IPS-18c (cell line): Measurements from ENCODE around the gene PLEKHG3.

Source experiments
- H3K4me3 ChIP-seq: 2 replicates; pipeline ENCODE4 v1.7.0; 2013; ENCODE audit warnings: low read depth, mild to moderate bottlenecking, low read length, moderate library complexity; ENCODE audit not compliant: insufficient read depth
- H3K9me3 ChIP-seq: one replicate; pipeline ENCODE4 v1.6.1; 2013; ENCODE audit warnings: mild to moderate bottlenecking, low read length, moderate library complexity; ENCODE audit not compliant: control insufficient read depth, insufficient read depth

The PLEKHG3 gene

DNA sequence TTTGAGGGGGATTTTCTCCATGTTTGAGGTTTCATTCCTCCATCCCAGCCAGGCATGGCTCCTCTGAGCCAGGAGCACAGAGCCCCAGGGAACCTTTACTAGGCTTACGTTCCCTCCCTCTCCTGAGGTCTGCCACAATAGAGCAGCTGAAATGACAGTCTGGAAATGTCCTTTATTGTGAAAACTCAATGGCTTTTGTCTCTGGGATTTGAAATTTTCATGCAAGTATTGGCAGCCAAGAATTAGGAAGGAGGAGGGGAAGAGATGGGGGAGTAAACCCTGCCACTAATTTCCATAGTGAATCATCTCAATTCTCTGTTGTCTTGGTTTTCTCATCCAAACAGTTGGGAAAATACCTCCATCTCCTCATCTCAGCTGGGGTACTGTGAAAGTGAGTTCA, 2.6 kb upstream of the PLEKHG3 start:
- H3K9me3 ChIP-seq = no peaks in the 10 kb centered on the region
- H3K4me3 ChIP-seq = no peak overlapping the region

DNA sequence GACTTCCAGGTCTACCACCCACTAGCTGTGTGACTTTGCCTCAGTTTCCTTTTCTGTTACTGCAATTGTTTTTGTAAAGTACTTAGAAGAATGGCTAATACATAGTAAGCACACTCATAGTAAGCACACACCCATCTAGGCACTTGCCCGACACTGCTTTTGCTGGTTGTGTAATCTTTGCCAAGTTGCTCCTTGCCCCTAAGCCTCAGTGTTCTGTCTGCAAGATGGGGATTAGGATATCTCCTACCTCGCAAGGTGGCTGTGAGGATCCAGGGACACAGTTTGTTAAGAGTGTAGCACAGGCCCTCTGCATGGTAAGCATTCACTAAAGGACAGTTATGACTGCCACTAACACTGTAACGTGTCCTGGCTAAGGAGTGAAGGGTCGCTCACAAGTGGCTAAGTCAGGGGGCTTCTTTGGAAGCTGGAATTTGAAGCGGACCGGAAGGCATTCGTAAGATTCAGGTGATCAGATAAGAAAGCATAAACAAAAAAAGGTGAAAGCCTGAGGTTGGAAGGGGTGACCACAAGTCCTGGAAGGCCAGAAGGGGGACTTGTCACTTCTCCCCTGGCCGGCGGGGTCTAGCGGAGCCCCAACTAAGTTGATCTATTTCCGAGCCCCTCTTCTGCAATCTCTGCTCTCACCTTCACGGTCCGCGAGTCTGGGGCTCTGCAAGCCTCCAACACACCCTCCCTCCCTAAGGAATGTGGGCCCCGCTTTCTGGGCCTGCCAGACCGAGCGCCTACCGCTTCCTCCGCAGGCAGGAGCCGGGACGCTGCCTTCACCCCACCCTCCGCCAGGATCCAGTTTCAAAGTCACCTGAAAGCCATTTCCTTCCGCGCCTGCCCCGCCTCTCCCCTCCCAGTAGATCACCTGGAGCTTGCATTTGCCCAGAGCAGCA, 1.5 kb upstream of the PLEKHG3 start:
- Histone ChIP-seq H3K9me3 (no peaks in the 10 kb centered on the region), H3K4me3 (peak overlapping the region; percentile 89)

DNA sequence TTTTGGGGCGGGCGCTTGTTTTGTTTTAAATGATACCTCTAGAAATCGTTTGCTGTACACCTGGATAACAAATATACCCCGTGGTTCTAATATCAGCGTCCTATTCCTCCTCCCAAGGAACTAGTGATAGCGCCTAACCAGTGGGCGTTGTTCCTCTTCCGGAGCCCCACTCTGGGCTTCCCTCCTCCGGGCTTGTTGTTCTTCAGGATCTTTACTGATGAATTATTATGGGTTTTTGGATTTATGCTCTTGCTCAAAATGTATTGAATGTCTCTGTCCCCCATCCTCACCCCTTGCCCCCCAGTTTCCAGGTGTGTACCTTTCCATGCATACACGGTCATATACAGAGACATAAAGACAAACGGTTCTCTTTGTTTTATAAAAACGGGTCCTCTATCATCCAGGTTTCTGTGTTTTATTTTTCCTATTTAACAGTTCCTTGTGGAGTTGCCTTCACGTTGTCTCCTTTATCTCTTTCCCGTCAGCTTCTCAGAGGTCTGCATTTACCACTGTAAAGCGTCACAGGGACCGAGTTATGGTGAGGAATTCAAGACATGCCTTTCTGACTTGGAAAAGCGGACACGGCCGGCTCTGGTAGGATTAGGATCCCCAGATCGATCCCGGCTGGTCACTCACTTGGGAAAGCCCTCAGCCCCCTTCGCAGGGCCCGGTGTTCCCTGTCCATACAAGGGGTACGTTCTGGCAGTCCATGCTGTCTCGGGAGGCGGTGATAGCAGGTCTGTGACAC, 655 bp upstream of the PLEKHG3 start:
- Histone ChIP-seq H3K9me3 (no peaks in the 10 kb centered on the region), H3K4me3 (peak overlapping the region; percentile 89)

DNA sequence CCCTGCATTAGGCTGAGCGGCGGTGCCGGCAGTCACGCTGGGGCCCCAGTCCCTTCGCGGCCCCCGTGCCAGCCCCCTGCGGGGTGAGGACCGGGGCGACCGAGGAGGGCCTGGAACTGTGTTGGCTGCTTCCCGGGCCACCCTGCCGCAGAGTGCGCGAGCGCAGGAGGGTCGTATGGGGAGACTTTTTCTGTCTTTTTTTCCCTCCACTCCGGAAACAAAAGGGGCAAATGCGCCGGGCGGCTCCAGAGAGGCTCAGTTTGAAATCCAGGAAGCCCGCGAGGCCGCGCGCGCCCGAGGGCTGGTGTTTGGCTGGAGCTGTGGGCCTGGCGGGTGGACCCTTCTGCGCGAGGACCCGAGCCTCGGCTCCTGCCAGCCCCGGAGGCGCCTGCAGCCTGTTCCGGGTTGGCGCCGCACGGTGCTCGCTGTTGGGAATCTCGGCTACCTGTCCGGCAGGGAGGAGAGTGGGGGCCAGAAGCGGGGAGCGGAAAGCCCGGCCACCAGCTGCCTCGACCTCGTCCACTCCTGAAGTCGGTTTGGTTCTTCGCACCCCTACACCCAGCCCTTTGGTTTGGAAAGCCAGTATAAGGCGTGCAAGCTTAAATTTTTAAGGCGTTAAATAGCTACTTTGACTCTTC, 638 bp downstream of the PLEKHG3 start:
- no peaks in the 10 kb centered on the region for H3K9me3 ChIP-seq

DNA sequence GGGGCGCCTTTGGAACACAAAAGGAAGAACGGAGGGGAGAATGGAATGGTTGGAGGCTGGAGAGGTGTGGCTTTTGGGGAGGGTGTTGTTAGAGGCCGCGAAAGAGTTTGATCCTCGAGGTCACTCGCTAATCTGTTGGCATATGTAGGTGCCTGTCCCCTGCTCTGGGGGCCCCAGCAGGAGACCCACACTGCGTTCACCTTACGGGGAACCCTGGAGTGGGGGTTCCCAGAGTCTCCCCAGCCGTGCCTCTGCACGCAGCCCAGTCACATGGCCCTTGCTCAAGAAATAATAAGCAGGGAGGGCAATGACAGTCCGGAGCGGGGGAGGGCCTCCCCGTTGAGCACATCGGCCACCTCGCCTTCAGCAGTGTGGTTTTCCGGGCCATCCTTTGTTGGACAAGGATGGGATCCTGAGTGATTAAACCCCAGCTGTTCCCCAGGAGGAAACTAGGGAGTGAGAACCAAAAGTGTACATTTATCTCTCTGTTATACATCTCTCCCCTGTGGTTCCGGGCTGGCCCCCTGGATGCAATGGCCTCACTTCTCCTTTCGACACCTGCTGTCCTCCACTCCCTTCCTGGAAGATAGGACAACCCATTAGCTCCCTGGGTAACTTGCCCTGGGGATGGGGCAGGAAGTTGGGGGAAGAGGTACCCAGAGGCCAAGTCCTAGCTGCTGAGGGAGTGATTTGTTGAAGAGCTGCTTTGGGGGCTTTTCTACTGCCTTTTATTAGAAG, 1.3 kb downstream of the PLEKHG3 start:
- H3K4me3 ChIP-seq = peak overlapping the region; percentile 89
- no peaks in the 10 kb centered on the region for H3K9me3 ChIP-seq

More for the DNA sequence above, 638 bp downstream of the PLEKHG3 start:
- peak overlapping the region; percentile 89 for H3K4me3 ChIP-seq

DNA sequence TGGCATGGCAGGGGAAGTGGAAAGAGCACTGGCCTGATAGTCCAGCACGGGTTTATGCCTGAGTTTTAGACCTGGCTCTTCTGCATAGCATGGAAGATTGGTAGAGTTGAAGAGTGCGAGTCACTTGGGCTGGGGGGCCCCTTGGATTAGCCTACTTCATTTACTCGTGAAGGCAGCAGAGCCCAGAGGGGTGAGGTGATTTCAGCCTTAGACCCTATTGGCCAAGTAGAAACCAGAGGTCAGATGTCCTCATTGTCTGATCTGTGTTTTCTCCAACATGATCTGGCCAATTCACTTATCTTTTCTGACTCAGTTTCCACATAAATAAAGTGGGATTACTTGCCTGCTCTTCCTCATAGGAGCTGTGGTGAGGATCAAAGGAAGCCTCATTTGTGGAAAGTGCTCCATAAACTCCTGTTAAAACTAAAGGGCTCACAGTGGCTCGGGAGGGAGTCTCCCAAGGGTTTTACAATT, 1.9 kb downstream of the PLEKHG3 start:
- H3K4me3 ChIP-seq = peak overlapping the region; percentile 89; the same call in 1 of the 2 replicates
- H3K9me3 ChIP-seq = no peaks in the 10 kb centered on the region

DNA sequence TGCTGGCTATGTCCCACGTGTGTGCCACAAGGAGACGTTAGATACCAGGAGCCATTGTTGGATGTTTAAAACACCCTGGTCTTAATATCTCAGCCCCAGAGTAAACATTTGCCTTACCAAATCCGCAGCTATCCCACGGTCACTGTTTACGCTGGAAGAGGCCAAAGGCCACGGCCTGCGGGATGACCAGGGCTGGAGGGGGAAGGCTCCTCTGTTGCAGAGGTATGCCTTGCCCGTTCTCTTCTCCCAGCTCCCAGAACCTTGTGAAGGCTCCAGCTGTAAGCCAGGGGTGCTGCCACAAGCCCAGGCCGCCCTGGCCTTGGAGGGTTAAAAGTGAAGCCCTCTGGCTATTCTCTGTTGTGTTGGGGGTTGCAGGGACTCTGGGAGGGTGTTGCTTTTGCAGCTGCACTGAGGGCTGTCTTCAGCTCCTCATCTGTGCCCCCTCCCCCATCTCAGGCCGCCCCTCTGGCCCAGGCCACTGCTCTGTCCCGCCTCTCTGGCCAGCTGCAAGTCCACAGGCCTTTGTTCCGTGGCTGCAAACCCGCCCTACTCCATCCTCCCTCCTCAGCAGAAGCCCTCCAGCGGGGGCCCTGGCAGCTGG, 2.5 kb downstream of the PLEKHG3 start:
- no peaks in the 10 kb centered on the region for H3K9me3 ChIP-seq
- H3K4me3 ChIP-seq = peak overlapping the region; percentile 89

DNA sequence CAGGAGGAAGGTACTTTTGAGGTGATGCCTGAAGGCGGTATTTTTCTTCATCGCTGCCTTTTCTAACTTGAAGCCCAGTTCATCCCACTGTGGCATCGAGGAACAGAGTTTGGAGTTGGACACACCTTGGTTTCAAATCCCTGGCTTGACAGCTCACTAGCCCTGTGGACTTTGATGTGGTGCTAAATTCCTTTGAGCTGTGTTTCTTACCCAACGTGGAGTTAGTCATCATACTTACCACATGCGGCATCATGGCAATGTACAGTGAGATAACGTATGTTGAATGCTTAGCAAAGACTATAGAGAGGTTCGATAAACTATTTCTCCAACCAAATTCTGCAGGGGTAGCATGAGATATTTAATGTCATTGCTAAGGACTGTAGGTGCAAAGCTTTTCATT, 3.4 kb downstream of the PLEKHG3 start:
- H3K4me3 ChIP-seq = 0 out of 2 replicates have a peak overlapping the region, but pooled peaks have one; percentile 4
- no peaks in the 10 kb centered on the region for H3K9me3 ChIP-seq

DNA sequence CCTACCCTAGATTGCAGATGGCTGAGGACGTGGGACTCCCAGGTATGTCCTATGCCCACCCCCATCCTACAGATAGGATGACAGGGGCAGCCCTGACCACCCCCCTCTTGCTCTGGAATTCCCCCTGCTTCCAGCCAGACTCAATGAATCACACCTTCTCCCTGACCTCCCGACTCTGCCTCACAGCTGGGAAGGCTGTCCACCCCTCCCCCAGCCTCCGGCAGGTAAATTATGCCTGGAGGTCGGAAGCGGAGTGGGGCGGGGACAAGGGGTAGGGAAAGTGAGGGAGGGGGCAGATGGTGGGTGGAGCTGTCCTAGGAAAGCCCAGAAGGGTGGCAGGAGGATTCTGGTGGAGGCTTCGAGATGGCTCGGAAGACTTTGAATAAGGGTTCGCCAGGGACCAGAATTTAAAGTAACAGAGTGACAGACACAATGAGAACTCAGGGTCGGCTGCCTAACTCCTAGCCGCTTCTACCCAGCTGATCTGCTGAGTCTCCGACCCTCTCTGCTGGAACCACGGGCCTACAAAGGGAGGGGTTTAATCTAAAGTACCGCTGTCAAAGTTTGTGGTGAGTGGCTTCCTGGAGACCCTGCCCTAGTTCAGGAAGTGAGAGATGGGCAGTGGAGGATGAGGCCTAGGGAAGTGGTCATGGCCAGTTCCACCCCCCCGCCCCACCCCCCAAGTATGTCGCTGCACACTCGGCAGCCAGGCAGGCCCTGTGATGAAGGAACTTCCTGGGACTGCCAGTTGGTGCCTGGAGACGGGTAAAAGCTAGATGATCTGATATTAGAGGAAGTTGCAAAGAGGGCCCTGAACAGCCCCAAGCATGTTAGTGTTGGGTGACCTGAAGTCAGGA, 4.2 kb downstream of the PLEKHG3 start:
- peak overlapping the region; percentile 4; the same call in 1 of the 2 replicates for H3K4me3 ChIP-seq
- no peaks in the 10 kb centered on the region for H3K9me3 ChIP-seq

DNA sequence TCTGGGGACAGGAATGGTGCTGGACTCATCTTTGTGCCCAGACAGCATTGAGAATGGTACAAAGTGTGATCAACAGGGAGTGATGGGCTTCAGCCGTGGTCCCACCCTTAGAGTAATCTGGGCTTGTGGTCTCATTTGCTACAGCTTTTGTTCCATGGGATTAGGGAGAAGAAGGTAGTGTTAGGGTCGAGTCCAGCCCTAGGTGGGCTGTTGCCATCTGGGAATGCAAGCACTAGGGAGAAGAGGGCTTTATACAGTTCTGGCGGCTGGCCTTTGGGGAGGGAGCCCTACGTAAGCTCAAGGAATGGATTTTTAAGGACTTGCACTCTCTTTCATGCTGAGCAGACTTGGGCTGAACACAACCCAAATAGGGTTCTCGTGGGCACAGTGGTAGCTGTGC, 4.9 kb downstream of the PLEKHG3 start:
- no peaks in the 10 kb centered on the region for H3K9me3 ChIP-seq
- peak overlapping the region; percentile 24; the same call in 1 of the 2 replicates for H3K4me3 ChIP-seq

DNA sequence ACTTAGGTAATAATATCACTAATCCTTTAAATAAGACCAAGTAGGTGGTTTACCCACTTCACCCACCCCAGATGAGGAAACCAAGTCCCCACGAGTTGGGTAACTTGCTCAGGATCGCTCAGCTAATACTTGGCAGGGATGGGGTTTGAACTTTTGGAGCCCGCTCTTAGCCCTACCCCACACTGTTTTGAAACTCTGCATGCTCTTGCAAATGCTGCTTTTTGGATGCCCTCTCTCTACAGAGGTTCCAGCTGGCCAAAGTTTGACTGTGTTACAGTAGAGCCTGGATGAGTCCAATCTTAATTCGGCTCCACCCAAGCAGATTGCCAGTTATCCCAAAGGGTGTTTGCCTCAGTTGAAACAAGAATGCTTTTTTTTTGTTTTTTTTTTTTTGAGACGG, 6.8 kb downstream of the PLEKHG3 start:
- H3K4me3 ChIP-seq = no peak overlapping the region
- no peaks in the 10 kb centered on the region for H3K9me3 ChIP-seq

DNA sequence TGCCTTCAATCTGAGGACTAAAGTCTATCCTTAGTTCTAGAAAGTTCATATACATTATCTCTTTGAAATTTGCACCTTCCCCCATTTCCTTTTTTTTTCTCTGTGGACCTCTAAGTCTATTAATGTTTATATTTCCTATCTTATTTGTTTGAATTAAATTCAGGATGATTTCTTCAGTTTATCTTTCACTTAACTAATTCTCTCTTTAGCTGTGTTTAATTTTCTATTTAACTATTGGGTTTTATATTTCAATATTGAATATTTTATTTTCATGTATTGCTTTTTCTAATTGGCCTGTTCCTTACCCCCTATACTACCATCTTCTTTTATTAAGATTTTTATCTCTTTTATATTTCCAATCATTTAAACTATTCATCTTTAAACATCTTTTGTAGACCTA, 9.5 kb downstream of the PLEKHG3 start:
- Histone ChIP-seq H3K9me3 (no peaks in the 10 kb centered on the region), H3K4me3 (no peak overlapping the region)

DNA sequence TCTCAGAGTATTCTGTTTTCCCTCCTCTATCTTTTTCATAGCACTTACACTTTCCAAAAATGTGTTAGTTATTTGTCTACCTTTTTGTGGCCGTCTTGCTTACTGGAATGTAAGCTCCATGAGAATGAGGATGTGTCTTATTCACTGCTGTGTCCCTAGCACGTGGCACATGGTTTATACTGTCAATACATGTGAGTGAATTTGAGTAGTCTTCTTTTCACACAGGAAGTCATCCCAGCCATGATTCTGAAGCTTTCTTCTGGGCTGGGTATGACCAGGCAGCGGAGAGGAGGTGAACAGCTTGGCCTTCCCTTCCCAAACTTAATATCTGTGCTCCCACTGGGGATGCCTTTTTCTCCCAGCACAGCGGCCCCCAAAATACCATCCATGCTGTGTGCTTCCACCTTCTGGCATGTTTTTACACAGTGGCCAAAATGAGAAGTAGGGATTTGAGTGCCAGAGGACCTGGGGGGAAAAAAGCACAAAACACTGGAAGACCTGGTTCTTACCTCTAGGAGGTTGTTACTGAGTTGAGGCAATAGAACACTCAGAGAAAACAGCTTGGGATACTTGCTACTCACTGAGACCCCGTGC, 10.3 kb downstream of the PLEKHG3 start:
- Histone ChIP-seq H3K9me3 (no peaks in the 10 kb centered on the region), H3K4me3 (no peak overlapping the region)

DNA sequence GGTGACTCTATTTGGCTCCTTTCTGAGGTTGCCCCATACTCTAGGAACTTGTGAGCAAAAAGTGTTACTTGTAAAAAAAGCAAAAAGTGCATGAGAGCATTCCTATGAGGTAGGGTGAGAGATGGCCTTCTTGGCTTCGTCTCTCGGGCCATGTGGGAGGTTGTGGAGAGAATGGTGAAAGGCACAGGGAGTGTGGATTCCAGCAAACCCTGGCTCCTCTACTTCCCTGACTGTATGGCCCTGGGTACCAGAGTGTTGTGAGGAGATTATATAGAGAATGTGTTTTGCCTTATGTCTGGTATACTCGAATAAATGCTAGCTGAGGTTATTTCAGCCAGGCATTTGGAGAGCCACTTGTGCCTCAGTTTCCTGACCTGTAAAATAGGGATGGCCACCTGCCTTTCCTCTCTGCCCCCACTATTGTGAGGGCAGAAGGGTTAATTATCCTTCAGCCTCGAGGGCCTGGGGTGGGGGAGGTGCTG, 11.0 kb downstream of the PLEKHG3 start:
- H3K4me3 ChIP-seq = no peak overlapping the region
- no peaks in the 10 kb centered on the region for H3K9me3 ChIP-seq

DNA sequence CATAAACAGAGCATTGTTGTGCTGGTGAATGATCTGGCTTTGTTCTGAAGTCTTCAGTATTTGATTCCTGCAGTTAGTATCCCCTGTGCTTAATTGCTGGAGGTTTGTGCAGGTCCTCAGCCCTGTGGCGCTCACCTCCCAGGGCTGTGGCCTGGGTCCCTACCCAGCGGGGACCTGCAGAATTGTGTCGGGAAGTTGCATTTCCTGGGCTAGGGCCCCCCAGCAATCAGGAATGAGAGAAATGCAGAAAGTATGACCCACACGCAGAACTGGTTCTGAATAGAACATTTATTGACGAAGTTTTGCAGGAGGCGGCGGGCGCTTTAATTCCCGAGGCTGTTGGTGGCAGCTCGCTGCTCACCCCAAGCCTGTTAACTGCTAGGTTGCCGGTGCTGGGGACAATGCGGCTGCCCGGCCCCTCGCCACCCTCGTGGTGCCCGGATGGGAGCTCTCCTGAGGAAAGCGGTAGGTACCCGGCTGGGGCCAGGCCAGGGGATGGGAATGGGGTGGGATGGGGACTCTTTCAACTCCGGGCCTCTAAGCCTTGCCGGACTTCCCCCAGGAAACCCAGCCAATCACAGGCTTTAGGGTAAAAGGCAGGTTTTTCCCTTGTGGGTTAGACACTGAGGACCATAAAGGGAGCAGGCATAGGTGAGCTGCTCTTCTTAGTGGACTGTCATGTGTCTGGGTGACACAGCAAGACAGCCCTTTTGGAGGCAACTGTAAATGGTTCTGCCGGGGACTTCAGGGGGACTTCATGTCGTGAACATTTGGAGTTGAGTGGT, 11.6 kb downstream of the PLEKHG3 start:
- H3K9me3 ChIP-seq = no peaks in the 10 kb centered on the region
- H3K4me3 ChIP-seq = peak overlapping the region; percentile 25; the same call in 1 of the 2 replicates
